ENCODE measurements around the gene DOCK9.

The DOCK9 gene

GRCh38 chr13:98977568-98978265 is at the start of gene DOCK9:
TSS of gene DOCK9 (minus strand) at chr13:98978064. CDS start at chr13:98977909, 155 bp downstream.
- no peak for DNase-seq

GRCh38 chr13:99027260-99027659 is 49.4 kb upstream of the DOCK9 start:
- DNase-seq: no peak

GRCh38 chr13:99022941-99023340 is 45.1 kb upstream of the DOCK9 start:
- no peak for DNase-seq

GRCh38 chr13:99018418-99019180 is 40.7 kb upstream of the DOCK9 start:
- no peak for DNase-seq

GRCh38 chr13:99015606-99016490 is 38.0 kb upstream of the DOCK9 start:
- DNase-seq: no peak

GRCh38 chr13:99014522-99014921 is 36.7 kb upstream of the DOCK9 start:
- DNase-seq: no peak

GRCh38 chr13:99013951-99014350 is 36.1 kb upstream of the DOCK9 start:
- no peak for DNase-seq

GRCh38 chr13:99012539-99012938 is 34.7 kb upstream of the DOCK9 start:
- DNase-seq: no peak

GRCh38 chr13:99009987-99010551 is 32.2 kb upstream of the DOCK9 start:
- no peak for DNase-seq

- DNase-seq: no peak
Measured at GRCh38 chr13:99008577-99008976, 30.7 kb upstream of the DOCK9 start.

GRCh38 chr13:99007414-99007986 is 29.6 kb upstream of the DOCK9 start:
- no peak for DNase-seq

- no peak for DNase-seq
Measured at GRCh38 chr13:99005609-99006008, 27.7 kb upstream of the DOCK9 start.

- no peak for DNase-seq
Measured at GRCh38 chr13:99004978-99005377, 27.1 kb upstream of the DOCK9 start.

- DNase-seq: no peak
Measured at GRCh38 chr13:99003851-99004471, 26.1 kb upstream of the DOCK9 start.

GRCh38 chr13:99003186-99003585 is 25.3 kb upstream of the DOCK9 start:
- DNase-seq: no peak

GRCh38 chr13:99002172-99002710 is 24.4 kb upstream of the DOCK9 start:
- no peak for DNase-seq

GRCh38 chr13:99000137-99000536 is 22.3 kb upstream of the DOCK9 start:
- DNase-seq: no peak

GRCh38 chr13:98999639-98999952 is 21.7 kb upstream of the DOCK9 start:
- DNase-seq: no peak

- no peak for DNase-seq
Measured at GRCh38 chr13:98998831-98999638, 21.2 kb upstream of the DOCK9 start.

GRCh38 chr13:98997738-98998641 is 20.1 kb upstream of the DOCK9 start:
- DNase-seq: peak; percentile 4
